ENCODE results near the gene RAB43. TPM values are rescaled to one million over a fixed set of nuclear protein-coding genes. Genes with fewer than 3 reads are reported as not detected.
"Not testable (repeated sequence)": the region's sequence is repeated elsewhere in the genome, so short reads cannot be mapped to it uniquely, and the experiment has no call there.

Gene RAB43
- total RNA-seq, 1 donor from 2014 or later: 3.3 TPM

DNA sequence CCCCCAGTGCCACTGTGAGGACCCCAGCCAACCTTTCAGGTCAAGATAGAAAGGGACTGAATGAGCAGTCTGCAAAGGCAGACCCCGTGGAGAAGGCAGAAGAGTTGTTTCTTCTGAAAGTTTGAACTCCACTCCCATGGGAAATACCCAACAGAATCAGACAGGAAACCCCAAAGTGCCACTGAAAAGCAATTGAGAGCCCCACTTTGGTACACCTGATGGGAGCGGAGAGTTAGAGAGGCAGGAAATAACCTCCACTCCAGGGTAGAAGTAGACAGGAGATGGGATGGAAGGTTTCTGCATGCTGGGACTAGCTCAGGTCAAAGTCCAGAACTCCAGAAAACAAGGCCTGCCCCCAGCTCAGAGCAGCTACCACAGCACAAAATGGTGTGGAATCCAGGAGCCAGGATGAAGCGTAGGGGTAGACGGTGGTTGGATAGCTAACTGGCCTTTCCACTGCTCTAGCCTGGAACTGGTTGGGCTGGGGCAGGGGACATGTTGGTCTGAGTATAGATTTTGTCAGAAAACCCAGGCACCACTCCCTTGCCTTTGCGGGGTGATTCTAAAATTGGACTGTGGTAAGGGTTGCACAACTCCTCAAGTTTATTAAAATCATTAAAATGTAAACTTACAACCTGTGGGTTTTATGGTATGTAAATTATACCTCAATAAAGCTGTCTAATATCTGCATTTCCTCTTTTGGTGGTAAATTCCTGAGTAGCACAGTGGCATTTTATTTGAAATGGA is 1.9 kb upstream of the RAB43 start:
- intact Hi-C loops (cut with micrococcal nuclease): no loop called here
- no peak for DNase-seq
- ATAC-seq: no peak

DNA sequence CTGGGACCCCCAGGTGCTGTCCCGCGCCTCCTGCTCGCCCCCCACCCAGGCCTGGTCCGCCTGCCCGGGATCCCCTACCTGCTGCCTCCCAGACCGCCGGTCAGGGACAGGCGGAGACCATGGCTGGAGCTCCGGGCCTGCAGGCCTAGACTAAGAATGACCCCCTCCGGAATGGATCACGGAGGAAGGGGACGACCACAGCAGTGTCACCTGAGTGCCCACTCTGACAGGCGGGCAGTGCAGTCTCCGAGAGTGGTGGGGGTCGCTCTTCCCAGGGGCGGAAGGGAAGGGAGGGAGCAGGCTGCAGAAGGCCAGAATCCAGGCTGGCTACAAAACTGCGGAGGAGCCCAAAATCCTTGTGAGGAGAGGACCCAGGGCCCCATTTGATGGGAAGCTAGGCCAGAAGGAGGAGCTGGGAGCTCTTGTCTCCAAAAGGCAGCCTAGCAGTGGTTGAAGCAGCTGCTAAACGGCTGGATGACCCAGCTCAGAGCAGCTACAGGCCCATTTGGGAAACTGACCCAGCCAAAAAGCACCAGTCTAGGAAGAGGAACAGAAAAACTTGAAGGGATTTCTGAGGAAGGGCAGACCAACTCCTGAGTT is 908 bp upstream of the RAB43 start:
- ATAC-seq (peak; percentile 4), DNase-seq (no peak)
- intact Hi-C loops (cut with micrococcal nuclease): no loop called here

DNA sequence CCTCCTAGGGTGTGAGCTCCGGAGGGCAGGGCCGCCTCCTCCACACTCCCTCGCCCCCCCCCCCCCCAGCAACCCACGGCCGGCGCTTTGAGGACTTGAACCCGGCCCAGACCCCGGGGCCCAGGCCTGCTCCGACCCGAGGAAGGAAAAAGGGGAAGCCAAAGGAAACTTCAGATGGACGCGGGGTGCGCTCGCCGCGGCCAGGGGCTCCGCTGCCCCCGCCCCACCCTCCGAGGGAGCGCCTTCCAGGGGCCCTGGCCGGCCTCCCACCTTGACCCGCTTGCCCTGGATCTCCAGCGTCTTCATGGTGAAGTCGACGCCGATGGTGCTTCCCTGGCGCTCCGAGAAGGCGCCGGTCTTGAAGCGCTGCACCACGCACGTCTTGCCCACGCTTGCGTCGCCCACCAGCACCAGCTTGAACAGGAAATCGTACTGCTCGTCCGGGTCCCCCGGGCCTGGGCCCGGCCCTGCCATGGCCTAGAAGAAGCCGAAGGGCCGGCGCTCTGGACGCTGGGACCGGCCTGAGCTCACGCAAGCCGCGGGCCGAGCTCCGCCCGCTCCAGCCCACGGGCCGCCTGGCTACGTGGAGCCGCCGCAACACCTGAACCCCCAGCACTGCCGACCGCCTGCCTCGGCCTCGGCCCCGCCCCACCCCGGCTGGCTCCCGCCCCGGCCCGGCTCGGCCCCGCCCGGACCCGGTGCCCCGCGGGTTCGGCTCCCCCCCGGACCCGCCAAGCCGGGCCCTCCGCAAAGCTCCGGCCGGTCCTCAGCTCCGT is 400 bp downstream of the RAB43 start:
- DNase-seq: no peak
- intact Hi-C loops (cut with micrococcal nuclease): no loop called here

DNA sequence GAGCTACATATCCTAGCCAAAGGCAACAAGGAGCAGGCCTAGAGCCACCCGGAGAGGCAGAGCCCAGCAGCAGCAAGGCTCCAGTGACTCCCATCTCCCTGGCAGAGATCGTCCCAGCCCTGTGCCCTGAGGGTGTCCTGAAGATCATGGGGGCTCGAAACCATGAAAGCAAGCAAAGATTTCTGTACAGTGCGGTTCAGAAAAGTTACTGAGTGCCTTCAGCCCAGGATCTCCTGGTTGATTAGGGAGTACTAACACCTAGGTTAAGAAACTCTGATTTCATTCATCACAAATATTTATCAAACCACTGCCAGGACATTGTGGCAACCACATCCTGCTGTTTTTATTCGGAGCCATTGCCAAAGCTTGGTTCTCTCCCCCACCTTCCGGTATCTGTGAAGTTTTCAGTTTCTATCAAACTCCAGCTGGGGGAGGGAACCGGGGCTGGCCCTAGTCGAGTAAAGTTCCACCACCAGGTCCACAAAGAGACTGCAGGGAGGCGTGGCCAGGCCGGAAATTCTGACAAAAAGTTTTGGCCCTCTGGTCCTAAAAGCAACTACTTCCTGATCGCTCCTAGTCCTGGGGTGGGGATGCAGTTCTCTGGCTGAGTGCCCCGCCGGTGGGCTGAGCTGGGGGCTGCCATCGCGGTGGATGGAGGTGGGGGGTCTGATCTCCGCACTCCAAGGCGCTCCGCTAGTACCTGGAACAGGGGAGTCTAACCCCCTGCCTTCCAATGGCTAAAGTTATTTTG is 1.2 kb downstream of the RAB43 start:
- intact Hi-C loops (cut with micrococcal nuclease): no loop called here

More for the DNA sequence above, 400 bp downstream of the RAB43 start:
- peak; percentile 1 for ATAC-seq

DNA sequence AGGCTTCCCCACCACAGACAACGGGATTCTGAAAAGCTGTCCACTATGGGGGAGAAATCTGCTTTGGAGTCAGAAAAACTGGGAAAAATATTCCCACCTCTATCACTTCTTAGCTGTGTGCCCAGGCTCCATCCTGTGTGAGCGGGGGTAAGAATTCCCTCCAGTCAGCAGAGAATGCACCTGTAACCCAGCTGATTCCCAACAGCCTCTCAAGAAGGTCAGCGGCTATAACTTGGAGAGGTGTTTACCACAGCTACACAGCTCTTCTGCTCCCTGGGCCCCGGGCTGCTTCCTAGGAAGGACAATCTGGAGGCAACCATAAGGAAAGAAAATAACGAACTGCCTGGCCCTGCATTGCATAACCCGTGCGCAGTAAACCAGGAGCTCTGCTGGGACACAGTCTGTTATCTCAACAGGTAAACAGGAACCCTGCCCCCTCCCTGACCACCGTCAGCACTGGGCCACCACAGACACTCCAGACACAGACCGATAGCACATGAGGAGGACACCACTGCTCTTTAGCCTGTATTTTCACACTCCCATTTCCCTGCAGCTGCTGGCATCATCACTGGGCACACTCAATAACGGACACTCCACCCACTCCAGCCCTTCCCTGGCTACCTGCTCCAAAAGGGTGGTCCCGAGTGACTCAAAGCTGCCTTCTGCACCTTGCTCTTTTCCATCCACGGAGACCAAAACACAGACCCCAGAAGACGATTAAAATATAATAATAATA is 2.1 kb downstream of the RAB43 start:
- ATAC-seq: no peak

More for the DNA sequence above, 1.2 kb downstream of the RAB43 start:
- ATAC-seq: peak; percentile 51
- DNase-seq: peak; percentile 86

DNA sequence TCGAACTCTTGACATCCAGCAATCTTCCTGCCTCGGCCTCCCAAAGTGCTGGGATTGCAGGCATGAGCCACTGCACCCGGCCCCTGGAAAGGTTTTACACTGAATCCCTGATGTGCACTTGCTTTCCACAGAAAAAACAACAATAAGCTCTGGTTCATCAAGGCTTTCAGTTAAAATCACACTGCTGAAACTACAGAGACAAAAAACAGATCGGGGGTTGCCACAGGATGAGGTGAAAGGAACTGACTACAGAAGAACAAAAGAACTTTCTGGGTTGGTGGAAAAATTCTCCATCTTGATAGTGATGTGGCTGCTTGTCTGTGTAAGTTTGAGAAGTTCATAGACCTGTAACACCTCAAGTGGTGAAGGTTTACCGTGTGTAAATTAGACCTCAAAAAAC is 2.9 kb downstream of the RAB43 start:
- intact Hi-C loops (cut with micrococcal nuclease): no loop called here
- no peak for DNase-seq
- ATAC-seq: no peak

More for the DNA sequence above, 2.1 kb downstream of the RAB43 start:
- intact Hi-C loops (cut with micrococcal nuclease): no loop called here
- no peak for DNase-seq

DNA sequence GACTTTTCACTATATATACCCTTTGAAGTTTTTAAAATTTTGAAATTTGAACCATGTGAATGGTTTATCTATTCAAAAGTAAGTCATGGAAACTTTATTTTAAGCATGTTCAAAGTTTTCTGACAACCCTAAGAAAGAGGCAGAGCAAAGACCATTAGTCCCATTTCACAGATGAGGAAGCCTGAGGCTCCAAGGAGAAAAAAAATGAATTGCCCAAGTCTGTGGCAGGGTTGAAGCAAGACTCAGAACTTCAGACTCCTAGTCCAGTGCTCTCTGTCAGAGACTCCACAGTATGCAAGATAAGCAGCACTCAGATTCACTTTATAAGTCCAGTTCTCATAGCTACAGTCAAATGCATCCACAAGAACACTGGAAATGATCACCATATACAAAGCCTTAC is 4.5 kb downstream of the RAB43 start:
- intact Hi-C loops (cut with micrococcal nuclease): no loop called here
- DNase-seq: no peak
- no peak for ATAC-seq

DNA sequence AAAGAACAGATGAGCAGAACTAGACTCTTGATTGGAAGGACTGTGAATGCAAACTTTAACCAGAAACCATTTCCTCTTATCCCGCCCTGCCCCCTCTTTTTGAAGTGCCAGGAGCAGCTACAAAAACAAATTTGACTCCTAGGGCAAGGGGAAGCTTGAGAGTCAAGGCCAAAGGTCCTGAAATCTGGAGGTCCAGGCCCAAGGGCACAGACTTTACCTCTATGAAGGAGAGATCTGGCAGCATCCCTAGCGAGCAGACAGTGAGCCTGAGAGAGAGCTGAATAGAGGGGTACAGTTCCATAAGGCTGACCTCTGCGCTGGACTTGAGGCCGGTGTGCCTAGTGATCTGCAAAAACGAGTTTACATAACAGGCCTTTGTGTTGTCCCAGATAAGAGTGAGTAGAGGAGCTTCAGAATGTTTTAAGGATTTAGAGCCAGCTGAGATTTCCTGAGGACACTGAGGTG is 5.1 kb downstream of the RAB43 start:
- intact Hi-C loops (cut with micrococcal nuclease): no loop called here
- DNase-seq (no peak), ATAC-seq (no peak)

DNA sequence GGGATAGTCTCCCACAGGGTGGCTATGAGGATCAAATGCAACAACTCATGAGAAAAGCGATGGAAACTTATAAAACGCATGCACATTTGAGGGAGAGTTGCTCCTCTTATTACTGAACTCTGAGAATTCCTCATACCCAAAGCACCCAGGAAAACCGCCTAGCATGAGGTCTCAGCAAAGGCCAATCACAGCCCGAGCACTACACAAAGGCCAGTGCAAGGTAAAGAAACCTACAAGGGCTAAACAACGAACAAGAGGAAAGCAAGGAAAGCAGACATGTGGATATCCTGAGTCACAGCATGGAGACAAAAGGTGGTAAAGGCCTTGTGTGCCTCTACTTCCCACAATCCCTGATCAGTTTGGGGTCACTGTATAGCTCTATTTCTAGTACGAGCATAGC is 7.1 kb downstream of the RAB43 start:
- intact Hi-C loops (cut with micrococcal nuclease): no loop called here
- no peak for DNase-seq
- ATAC-seq: no peak

DNA sequence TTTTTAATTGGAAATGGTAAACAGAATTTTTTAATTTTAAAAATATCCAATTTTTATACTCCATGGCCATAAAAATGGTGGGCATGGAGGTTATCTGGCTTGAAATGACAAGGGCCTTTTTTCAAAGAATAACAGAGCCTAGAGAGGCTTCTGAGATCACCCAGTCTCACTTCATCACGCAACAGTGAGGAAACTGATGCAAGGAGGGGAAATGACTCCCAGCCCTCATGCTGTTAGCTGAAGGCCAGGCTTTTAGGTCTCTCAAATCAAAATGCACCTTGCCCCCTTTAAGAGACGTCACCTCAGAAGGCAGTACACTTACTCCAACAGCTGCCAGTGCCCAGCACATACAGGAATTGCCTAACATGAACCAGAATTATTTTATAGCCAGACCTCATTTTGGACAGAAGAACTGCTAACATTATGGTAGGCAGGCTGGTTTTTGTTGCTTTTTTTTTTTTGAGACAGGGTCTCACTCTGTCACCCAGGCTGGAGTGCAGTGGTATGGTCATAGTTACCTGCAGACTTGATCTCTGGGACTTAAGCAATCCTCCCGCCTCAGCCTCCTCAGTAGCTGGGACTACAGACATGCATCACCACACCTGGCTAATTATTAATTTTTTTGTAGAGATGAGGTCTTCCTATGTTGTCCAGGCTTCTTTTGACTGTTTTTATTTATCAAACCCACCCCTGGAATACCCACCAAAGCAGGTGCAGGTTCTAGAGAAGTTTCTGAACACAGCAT is 9.1 kb downstream of the RAB43 start:
- ATAC-seq (no peak), DNase-seq (no peak)
- intact Hi-C loops (cut with micrococcal nuclease): no loop called here

DNA sequence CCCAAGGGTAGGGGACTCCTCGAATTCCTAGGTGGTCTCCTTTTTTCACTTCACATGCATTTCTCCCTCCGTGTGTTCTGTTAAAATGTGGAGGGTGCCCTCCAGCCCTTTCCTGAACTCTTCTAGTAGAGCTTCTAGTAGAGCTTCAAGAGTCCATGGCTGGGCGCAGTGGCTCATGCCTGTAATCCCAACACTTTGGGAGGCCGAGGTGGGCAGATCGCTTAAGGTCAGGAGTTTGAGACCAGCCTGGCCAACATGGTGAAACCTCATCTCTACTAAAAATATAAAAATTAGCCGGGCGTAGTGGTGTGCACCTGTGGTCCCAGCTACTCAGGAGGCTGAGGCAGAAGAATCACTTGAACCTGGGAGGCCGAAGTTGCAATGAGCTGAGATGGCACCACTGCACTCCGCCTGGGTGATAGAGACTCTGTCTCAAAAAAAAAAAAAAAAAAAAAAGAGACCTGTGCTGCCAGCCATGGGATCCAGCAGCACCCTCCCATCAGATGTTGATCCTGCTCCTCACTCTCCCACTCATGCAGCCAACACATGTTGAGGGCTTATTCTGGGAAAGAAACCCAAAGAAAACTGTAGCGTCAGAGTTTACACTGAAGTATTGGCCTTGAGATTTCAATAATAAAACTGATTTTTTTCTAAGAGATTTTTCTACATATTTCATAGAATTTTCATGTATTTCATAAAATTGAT is 10.4 kb downstream of the RAB43 start:
- DNase-seq; ATAC-seq; intact Hi-C loops (cut with micrococcal nuclease): not testable (repeated sequence)

DNA sequence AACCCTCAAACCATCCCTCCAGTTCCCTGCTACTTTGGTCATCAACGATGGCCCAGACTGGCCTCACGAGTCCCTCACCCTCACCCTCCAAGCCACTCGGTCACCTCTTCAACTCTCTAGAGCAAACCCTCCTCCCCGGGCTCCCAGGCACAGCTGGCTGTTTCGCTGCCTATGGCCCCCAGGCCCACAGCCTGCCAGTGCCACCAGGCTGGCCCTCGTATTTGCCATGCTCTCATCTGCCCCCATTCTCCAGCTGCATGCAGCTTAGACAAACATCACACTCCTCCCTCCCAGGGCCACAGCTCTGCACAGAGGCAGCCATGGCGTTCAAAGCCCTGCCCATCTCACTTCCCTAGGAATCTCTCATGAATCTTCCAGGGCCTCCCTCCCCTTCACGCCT is 13.8 kb downstream of the RAB43 start:
- DNase-seq: no peak
- intact Hi-C loops (cut with micrococcal nuclease): no loop called here
- no peak for ATAC-seq

DNA sequence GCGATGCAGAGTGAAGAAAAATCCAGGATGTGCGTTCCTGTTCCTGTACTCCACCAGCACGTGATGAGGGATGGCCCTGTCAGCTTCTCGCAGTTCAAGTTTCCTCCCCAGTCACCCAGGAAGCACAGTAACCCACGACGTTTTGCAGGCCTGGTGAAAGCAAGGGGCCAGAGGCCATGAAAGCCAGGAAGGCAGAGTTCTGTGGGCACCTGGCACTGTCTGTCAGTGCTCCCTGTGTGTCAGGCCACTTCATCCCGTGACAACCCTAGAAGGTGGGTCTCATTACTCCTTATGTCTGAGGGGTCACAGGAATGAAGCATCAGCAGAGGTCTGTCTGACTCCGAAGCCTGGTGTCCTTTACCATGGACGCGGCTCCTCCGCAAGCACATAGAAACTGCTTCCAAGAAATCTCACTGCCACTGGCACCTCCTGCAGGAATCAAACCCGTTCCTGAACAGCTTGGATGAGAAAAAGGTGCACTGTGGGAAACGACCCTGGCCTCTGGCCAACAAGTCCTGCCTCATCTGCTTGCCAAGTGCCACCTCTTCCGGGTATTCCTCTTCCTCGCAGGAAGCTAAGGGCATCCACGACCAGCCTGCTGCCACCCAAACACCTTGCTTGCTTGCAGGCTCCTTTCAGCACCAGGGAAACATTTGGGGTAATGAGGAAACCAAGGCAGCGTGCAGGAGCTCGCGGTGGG is 14.6 kb downstream of the RAB43 start:
- no peak for DNase-seq
- no peak for ATAC-seq
- intact Hi-C loops (cut with micrococcal nuclease): no loop called here

DNA sequence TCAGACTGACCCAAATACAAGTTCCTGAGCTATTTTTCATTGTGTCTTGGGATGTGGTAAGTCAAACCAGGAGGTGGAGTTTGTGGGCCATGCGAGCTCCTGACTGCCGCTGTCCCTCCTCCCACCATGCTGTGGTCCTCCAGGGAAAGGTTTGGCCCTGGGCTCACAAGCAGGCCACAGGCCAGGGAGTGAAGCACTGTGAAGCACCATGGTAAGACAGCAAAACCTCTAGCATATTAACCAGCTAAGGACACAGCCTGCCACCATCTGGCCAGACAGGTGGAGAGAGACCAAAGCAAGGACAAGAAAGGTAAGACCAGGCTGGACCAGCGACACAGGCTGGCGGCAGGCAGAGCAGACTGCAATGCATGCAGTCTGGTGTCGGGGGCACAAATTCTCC is 15.3 kb downstream of the RAB43 start:
- peak; percentile 46 for DNase-seq
- intact Hi-C loops (cut with micrococcal nuclease): no loop called here
- peak; percentile 61 for ATAC-seq

DNA sequence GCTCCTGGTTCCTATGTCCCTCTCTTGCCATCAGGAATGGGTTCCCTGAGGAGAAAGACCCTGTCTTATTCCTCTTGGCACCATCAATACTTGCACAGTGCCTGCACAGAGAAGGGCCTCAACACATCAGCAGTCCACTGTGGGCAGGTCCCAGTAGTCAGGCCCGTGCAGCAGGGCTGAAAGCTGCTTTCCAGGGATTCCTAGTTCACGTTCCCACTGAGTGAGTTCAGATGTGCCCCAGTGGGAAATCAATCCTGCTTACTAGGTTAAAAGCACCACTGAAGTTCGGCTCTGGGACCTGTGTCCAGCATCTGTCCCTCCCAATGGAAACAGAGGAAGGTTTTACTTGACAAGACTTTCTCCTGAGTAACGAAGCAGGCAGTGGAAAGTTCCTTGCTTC is 15.7 kb downstream of the RAB43 start:
- intact Hi-C loops (cut with micrococcal nuclease): no loop called here
- DNase-seq (no peak), ATAC-seq (no peak)

DNA sequence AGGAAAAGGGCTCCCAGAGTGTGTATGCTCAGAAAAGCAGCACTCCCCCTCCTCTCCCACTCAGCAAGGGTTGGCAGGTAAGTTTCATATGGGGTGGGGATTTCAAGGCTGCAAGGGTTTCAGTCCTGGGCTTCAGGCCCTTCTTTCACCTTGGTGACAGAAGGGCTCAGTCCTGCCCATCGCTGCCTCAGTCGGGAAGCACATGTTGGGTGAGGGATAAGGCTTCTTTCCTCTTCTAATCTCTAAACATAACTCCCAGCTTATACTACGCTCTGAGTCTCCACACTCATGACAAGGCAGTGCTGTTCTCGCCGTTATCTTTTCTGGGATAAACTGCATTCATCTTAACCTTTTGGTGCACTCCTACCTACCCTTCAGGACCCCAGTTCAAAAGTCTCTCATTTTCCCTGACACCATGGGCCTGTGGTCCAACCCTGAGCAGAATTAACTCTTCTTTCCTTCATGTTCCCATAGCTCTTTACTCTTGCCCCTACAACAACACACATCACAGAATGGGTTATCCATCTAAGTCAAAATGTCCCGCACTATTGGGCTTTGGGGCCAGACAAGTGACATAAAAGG is 17.0 kb downstream of the RAB43 start:
- intact Hi-C loops (cut with micrococcal nuclease): no loop called here
- DNase-seq (no peak), ATAC-seq (no peak)

DNA sequence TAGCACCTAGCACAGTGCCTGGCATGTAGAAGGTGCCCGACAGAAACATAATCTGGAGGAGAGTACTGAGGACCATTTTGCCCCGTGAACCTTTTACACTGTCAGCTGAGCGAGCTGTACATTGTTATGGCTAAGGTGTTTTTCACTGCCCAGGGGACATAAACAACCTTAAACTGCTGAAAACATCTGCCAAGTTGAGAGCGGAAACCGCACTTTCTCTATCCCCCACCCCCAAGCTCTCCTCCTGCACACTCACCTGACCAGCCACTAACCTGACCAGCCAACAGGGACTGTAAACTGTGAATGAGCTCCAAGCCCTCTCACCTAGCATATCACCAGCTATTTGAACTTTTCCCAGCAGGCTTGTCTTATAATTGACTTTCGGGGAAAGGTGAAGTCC is 17.6 kb downstream of the RAB43 start:
- DNase-seq (no peak), ATAC-seq (no peak)
- intact Hi-C loops (cut with micrococcal nuclease): no loop called here
